Hepatocyte (in vitro differentiated cells): ENCODE data around the gene ACY1. TPM values are rescaled to one million over a fixed set of nuclear protein-coding genes. Genes with fewer than 3 reads are reported as not detected.
A peak's percentile ranks its signal among the peaks of the same experiment; 100 is the strongest.

Experiments
- DNase-seq: peaks from one replicate; pipeline ENCODE4 v3.0.0-alpha.2; 2016; ENCODE audit warnings: low spot score
- H2AFZ ChIP-seq: fragments of 200-600 bp; sonication (generic); 2 replicates; pipeline ENCODE4 v1.6.0; 2016; ENCODE audit warnings: antibody characterized with exemption, mild to moderate bottlenecking
- H3K27ac ChIP-seq: fragments of 200-600 bp; sonication (generic); 2 replicates; pipeline ENCODE4 v1.5.1; 2016; ENCODE audit warnings: mild to moderate bottlenecking
- H3K27me3 ChIP-seq: fragments of 200-600 bp; sonication (generic); 2 replicates; pipeline ENCODE4 v1.6.1; 2016
- H3K36me3 ChIP-seq: fragments of 200-600 bp; sonication (generic); replicated peaks from 2 replicates; pipeline ENCODE4 v1.5.1; 2016; ENCODE audit warnings: low read depth; ENCODE audit not compliant: insufficient read depth
- H3K4me1 ChIP-seq: fragments of 200-600 bp; sonication (generic); 2 replicates; pipeline ENCODE4 v1.5.1; 2016; ENCODE audit warnings: mild to moderate bottlenecking, moderate library complexity; ENCODE audit not compliant: insufficient read depth
- H3K4me2 ChIP-seq: fragments of 200-600 bp; sonication (generic); 2 replicates; pipeline ENCODE4 v1.6.0; 2016
- H3K4me3 ChIP-seq: fragments of 200-600 bp; sonication (generic); 2 replicates; pipeline ENCODE4 v1.5.1; 2016; ENCODE audit warnings: mild to moderate bottlenecking
- H3K79me2 ChIP-seq: fragments of 200-600 bp; sonication (generic); 2 replicates; pipeline ENCODE4 v1.6.0; 2017; ENCODE audit warnings: mild to moderate bottlenecking
- H3K9me2 ChIP-seq: fragments of 200-600 bp; sonication (generic); replicated peaks from 2 replicates; pipeline ENCODE4 v1.6.0; 2017; ENCODE audit warnings: mild to moderate bottlenecking; ENCODE audit not compliant: insufficient read depth
- H3K9me3 ChIP-seq: fragments of 200-600 bp; sonication (generic); 2 replicates; pipeline ENCODE4 v1.5.1; 2016; ENCODE audit warnings: low read depth, mild to moderate bottlenecking
- H4K20me1 ChIP-seq: fragments of 200-600 bp; sonication (generic); 2 replicates; pipeline ENCODE4 v1.6.0; 2016; ENCODE audit warnings: mild to moderate bottlenecking; ENCODE audit not compliant: insufficient read depth, poor library complexity, severe bottlenecking
- CTCF ChIP-seq: fragments of 200-600 bp; sonication (generic); IDR thresholded peaks from 2 replicates; pipeline ENCODE4 v1.5.1; 2016; ENCODE audit warnings: antibody characterized with exemption, mild to moderate bottlenecking; ENCODE audit not compliant: poor library complexity
- EZH2 ChIP-seq: fragments of 200-600 bp; sonication (generic); IDR thresholded peaks from 2 replicates; pipeline ENCODE4 v1.6.1; 2016; ENCODE audit warnings: antibody characterized with exemption, mild to moderate bottlenecking, borderline replicate concordance
- EZH2phosphoT487 ChIP-seq: fragments of 200-600 bp; sonication (generic); IDR thresholded peaks from one replicate; pipeline ENCODE4 v1.6.1; 2018; ENCODE audit warnings: antibody characterized with exemption, mild to moderate bottlenecking, low read depth, moderate library complexity; ENCODE audit not compliant: unreplicated experiment, severe bottlenecking
- WGBS: methylation state at CpG from one replicate; pipeline ENCODE4 v1.1.6; 2016; ENCODE audit warnings: low lambda C conversion rate; ENCODE audit errors: missing lambda C conversion rate; 5-methylcytosine and 5-hydroxymethylcytosine counted together
- polyA plus RNA-seq: library from polyadenylated mRNA; unstranded; fragments of >200 nt; fragmentation: Nextera tagmentation; extraction: Ambion mirVana; gene quantifications from 2 replicates; pipeline ENCODE4 v1.2.1, GENCODE V29; 2016
- total RNA-seq: library from RNA; depleted of rRNA; stranded (reverse); fragments of >200 nt; gene quantifications from 2 replicates; pipeline ENCODE4 v1.2.3, GENCODE V29; 2014

Gene ACY1
- total and polyA plus RNA-seq, 2 experiments from 2014 or later: 164 to 183 TPM

DNA sequence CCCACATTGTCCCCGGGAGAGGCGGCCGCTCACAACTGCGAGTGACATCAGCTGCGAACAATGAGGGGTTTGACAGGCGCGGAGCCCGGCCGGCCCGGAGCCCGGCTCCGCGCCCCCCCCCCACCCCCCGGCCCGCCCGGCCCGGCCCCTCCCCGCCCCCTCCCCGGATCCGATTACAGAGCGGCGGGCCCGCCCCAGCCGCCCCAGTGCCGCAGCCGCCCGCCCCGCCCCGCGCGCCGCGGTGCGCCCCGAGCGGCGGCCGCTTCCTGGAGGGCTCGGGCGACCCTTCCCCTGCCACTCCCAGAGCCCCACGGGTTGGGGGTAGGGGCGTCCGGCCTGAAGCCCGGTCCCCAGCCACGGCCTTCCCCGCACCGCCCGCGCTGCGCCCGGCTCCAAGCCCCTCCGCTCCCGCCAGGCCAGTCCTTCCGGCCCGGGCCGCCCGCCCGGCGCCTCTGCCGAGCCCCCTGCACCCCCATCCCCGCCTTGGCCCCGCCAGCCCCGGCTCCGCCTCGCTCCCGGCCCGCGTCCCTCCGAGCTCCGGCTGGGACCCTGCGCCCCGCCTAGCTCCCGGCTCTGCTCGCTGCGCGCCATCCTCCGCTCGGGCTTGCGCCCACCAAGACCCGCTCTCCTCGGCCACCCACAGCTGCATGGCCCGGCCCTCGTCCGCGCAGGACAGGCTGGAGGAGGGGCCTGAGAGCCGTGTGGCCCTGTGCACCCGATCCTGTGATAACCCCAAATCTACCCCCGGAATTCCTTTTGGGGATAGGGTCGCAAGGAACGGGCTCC is 15.8 kb upstream of the ACY1 start, which contains the start of gene PCBP4:
Gene PCBP4, minus strand, starts transcription at position 71 of the 786 bp plus-strand sequence. CDS start 6,214 bp downstream, outside the sequence.
- Histone ChIP-seq H3K79me2 (peaks cover 34% of the 10 kb centered on the region), H2AFZ (peak within 1 kb of the TSS; percentile 40)

DNA sequence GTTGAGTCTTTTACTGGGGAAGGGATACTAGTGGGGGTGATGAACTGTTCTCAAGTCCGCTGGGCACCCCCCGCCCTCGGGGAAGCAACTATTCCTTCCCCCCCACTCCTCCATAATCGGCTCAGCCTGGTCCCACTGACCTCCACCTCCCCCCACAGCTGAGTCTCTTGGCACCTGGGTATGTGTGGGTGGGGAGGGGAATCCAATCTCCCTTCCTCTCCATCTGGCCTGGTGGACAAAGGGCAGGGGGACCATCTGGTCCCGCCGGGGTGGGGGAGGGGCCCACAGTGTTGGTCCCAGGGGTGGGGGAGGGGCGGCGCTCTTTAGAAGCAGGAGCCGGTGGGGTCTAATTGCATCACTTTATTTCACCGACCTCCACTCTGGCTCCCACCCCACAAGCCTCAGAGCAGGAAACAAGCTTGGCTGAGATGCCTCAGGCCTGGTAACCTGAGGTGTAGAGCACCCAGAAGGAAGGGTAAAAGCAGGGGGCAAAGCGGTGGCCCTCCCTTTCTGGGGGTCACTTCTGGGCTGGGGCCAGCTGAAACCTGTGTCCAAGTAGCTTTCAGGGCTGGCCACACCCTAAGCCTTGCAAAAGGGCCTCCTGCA is 15.1 kb upstream of the ACY1 start:
- Histone ChIP-seq H3K4me2 (peak overlapping the region; percentile 97), H3K79me2 (peaks cover 41% of the 10 kb centered on the region), H3K9me2 (no peaks in the 10 kb centered on the region), H3K4me3 (peak overlapping the region; percentile 87), H3K36me3 (no peaks in the 10 kb centered on the region), H2AFZ (peak overlapping the region; percentile 32), H3K4me1 (peaks cover 33% of the 10 kb centered on the region), H4K20me1 (no peaks in the 10 kb centered on the region), H3K27me3 (no peaks in the 10 kb centered on the region), H3K27ac (peak overlapping the region; percentile 92), H3K9me3 (no peaks in the 10 kb centered on the region)
- no peak for TF ChIP-seq EZH2
- 11% methylated on average over 6 of the region's 11 CpGs for WGBS
- peak; percentile 62 for DNase-seq

More for the DNA sequence above, 15.8 kb upstream of the ACY1 start, which contains the start of gene PCBP4:
- H3K4me1 ChIP-seq: peaks cover 31% of the 10 kb centered on the region
- H3K36me3 ChIP-seq: no peaks in the 10 kb centered on the region
- WGBS: 1% methylated on average over 27 of the region's 90 CpGs
- H4K20me1 ChIP-seq: no peaks in the 10 kb centered on the region
- peak within 1 kb of the TSS; percentile 87 for H3K4me3 ChIP-seq
- H3K4me2 ChIP-seq: peak within 1 kb of the TSS; percentile 97
- H3K9me3 ChIP-seq: no peaks in the 10 kb centered on the region
- TF ChIP-seq EZH2 (no peak), CTCF (no peak), EZH2phosphoT487 (no peak)
- no peaks in the 10 kb centered on the region for H3K27me3 ChIP-seq
- H3K9me2 ChIP-seq: no peaks in the 10 kb centered on the region
- H3K27ac ChIP-seq: peak within 1 kb of the TSS; percentile 95
- peak; percentile 83 for DNase-seq

GRCh38 chr3:51968883-51969678 is 14.3 kb upstream of the ACY1 start:
- no peaks in the 10 kb centered on the region for H3K36me3 ChIP-seq
- no peaks in the 10 kb centered on the region for H3K9me3 ChIP-seq
- H2AFZ ChIP-seq: no peak overlapping the region
- H3K4me2 ChIP-seq: peak overlapping the region; percentile 97
- no peak overlapping the region for H3K4me3 ChIP-seq
- no peaks in the 10 kb centered on the region for H3K27me3 ChIP-seq
- H3K79me2 ChIP-seq: peaks cover 43% of the 10 kb centered on the region
- WGBS: 66% methylated on average over 6 of the region's 6 CpGs
- DNase-seq: no peak
- no peaks in the 10 kb centered on the region for H3K9me2 ChIP-seq
- peak overlapping the region; percentile 92 for H3K27ac ChIP-seq
- no peak for TF ChIP-seq CTCF
- no peak for TF ChIP-seq EZH2
- H4K20me1 ChIP-seq: no peaks in the 10 kb centered on the region
- H3K4me1 ChIP-seq: peaks cover 38% of the 10 kb centered on the region
